CD4-positive, alpha-beta memory T cell (primary cell): ENCODE data around the gene MYOF. TPM values are rescaled to one million over a fixed set of nuclear protein-coding genes. Genes with fewer than 3 reads are reported as not detected.

Source experiments
- CTCF ChIA-PET: fragments of 350-600 bp; sonication (Branson Sonifier 250); formaldehyde crosslinking; loops from one replicate; lab custom pipeline; 2021; ENCODE audit warnings: inconsistent platforms; ENCODE audit not compliant: partially characterized antibody; lab: Charles Lee
- POLR2A ChIA-PET: fragments of 350-600 bp; sonication (Branson Sonifier 250); formaldehyde crosslinking; loops from one replicate; lab custom pipeline; 2021; ENCODE audit not compliant: partially characterized antibody; lab: Charles Lee
- DNase-seq, 5 donors: peaks; one replicate each; pipeline versions ENCODE4 v3.0.0 to v3.0.0-alpha.2; 2020 to 2022; ENCODE audit warnings: mixed read lengths in 1 of 5
- H3K27ac ChIP-seq: one replicate; pipeline ENCODE4 v1.7.0; 2013; ENCODE audit warnings: low read depth, low read length
- H3K27me3 ChIP-seq: 2 replicates; pipeline ENCODE4 v1.7.0; 2013; ENCODE audit warnings: mild to moderate bottlenecking, low read length, moderate library complexity; ENCODE audit not compliant: insufficient read depth
- H3K36me3 ChIP-seq: 2 replicates; pipeline ENCODE4 v1.7.0; 2013; ENCODE audit warnings: mild to moderate bottlenecking, low read length, moderate library complexity; ENCODE audit not compliant: insufficient read depth
- H3K4me1 ChIP-seq: 2 replicates; pipeline ENCODE4 v1.7.0; 2013; ENCODE audit warnings: mild to moderate bottlenecking, low read length, moderate library complexity; ENCODE audit not compliant: insufficient read depth
- H3K4me3 ChIP-seq, 2 donors: one replicate each; pipeline ENCODE4 v1.7.0; 2013; ENCODE audit warnings: low read length in 2 of 2, mild to moderate bottlenecking in 1 of 2
- H3K9me3 ChIP-seq, 2 donors: one replicate each; pipeline ENCODE4 v1.7.0; 2013; ENCODE audit warnings: low read length in 2 of 2, control low read depth in 1 of 2; ENCODE audit not compliant: control insufficient read depth in 1 of 2
- H3K27ac Mint-ChIP-seq, 7 donors: one replicate each; pipeline ENCODE4 v1.8.0; 2020 to 2021; ENCODE audit warnings: mixed read lengths in 7 of 7, mild to moderate bottlenecking in 6 of 7, inconsistent platforms in 3 of 7, moderate library complexity in 3 of 7
- H3K27me3 Mint-ChIP-seq, 2 donors: one replicate each; pipeline ENCODE4 v1.8.0; 2020 to 2021; ENCODE audit warnings: mixed read lengths in 2 of 2
- H3K36me3 Mint-ChIP-seq, 2 donors: one replicate each; pipeline ENCODE4 v1.8.0; 2020 to 2021; ENCODE audit warnings: mixed read lengths in 2 of 2, inconsistent platforms in 1 of 2, mild to moderate bottlenecking in 1 of 2
- H3K4me1 Mint-ChIP-seq, 4 donors: one replicate each; pipeline ENCODE4 v1.8.0; 2020 to 2021; ENCODE audit warnings: mixed read lengths in 4 of 4, mild to moderate bottlenecking in 1 of 4
- H3K4me3 Mint-ChIP-seq, 8 donors: one replicate each; pipeline ENCODE4 v1.8.0; 2020 to 2021; ENCODE audit warnings: mixed read lengths in 8 of 8, mild to moderate bottlenecking in 7 of 8, moderate library complexity in 6 of 8, inconsistent platforms in 3 of 8
- H3K9me3 Mint-ChIP-seq, 8 donors: one replicate each; pipeline ENCODE4 v1.8.0; 2020 to 2021; ENCODE audit warnings: mixed read lengths in 8 of 8, mild to moderate bottlenecking in 5 of 8, inconsistent platforms in 3 of 8, moderate library complexity in 1 of 8
- intact Hi-C: fragments of 100-400 bp; cut with micrococcal nuclease; formaldehyde crosslinking; loops from one replicate; pipeline ENCODE4 v1.15.1; 2023
- polyA plus RNA-seq, 2 donors: library from polyadenylated mRNA; unstranded; fragments of 300-500 nt; fragmentation: Illumina TruSeq; gene quantifications; one replicate each; pipeline ENCODE4 v1.2.3, GENCODE V29; 2021
- total RNA-seq, 2 experiments: library from RNA; stranded (reverse); gene quantifications; one replicate each; pipeline ENCODE4 v1.2.3, GENCODE V29; 2021

The MYOF gene
- total and polyA plus RNA-seq, 4 experiments from 2014 or later = 1.2 to 2.2 TPM; not detected in 2

DNA sequence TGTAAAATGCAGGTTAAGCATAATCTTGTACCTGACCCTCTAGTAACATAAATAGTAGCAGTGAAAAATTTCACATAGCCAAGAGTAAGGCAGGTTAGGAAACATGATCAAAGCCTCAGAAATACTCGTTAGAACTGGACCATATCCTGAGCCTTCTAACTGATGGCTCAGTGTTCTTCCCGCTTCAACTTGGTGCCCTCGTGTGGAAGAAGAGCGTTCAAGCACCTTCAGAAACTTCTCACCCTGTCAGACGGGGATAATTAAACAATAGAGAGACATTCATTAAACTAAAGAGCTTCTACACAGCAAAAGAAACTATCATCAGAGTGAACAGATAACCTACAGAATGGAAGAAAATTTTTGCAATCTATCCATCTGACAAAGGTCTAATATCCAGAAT lies 124.5 kb downstream of the MYOF start:
- Mint-ChIP-seq H3K4me1 (peaks cover 0 to 4% (median 0%) of the 10 kb centered on the region in 4 donors), H3K4me3 (no peak overlapping the region), H3K27me3 (peaks cover 5 to 8% of the 10 kb centered on the region in 2 donors), H3K27ac (no peak overlapping the region), H3K9me3 (no peaks in the 10 kb centered on the region), H3K36me3 (no peaks in the 10 kb centered on the region)
- no peak overlapping the region for H3K27ac ChIP-seq
- H3K36me3 ChIP-seq = no peaks in the 10 kb centered on the region
- ChIA-PET CTCF (interaction anchor here (0.7 to 3.0 kb wide), 16 partner anchors 11 to 511 kb away, joined by 3 to 18 read pairs (median 4); partner anchors contain the start of gene MYOF), POLR2A (no interaction called here)
- H3K4me1 ChIP-seq = no peaks in the 10 kb centered on the region
- intact Hi-C loops = no loop called here
- no peaks in the 10 kb centered on the region for H3K27me3 ChIP-seq
- H3K9me3 ChIP-seq = no peaks in the 10 kb centered on the region
- no peak overlapping the region for H3K4me3 ChIP-seq
- peak in 4 of 5 donors; percentile 11 to 16 (median 13) for DNase-seq

DNA sequence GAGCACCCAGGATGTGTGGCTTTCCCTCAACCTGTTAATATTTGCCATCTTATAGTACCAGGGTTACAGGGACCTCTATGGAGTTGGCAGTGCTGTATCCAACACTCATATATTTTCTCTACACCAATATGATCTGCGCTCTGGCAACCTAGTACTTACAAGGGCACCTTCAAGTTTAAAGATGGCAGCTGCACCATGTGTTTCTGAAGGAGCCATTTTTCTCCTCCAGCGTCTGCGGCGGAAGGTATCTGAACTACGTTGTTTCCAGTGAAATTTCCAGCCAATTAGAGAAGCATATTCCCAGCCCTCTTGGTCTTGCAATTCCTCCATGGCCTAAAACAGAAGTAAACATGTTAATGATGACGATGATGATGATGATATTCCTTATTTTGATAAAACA lies 125.6 kb downstream of the MYOF start:
- H3K9me3 Mint-ChIP-seq = no peaks in the 10 kb centered on the region
- no peak for DNase-seq
- H3K4me3 Mint-ChIP-seq = no peak overlapping the region
- CTCF ChIA-PET = interaction anchor here (0.9 to 3.0 kb wide), 9 partner anchors 9 to 473 kb away, joined by 3 to 18 read pairs (median 4); partner anchors contain the start of gene MYOF
- H3K36me3 Mint-ChIP-seq = no peaks in the 10 kb centered on the region
- Histone ChIP-seq H3K27me3 (no peaks in the 10 kb centered on the region), H3K4me3 (no peak overlapping the region), H3K27ac (no peak overlapping the region), H3K4me1 (no peaks in the 10 kb centered on the region), H3K36me3 (no peaks in the 10 kb centered on the region), H3K9me3 (no peaks in the 10 kb centered on the region)
- intact Hi-C loops = no loop called here
- H3K27me3 Mint-ChIP-seq = peaks cover 5 to 10% of the 10 kb centered on the region in 2 donors
- H3K4me1 Mint-ChIP-seq = peaks cover 0 to 4% (median 0%) of the 10 kb centered on the region in 4 donors
- POLR2A ChIA-PET = no interaction called here
- H3K27ac Mint-ChIP-seq = no peak overlapping the region

DNA sequence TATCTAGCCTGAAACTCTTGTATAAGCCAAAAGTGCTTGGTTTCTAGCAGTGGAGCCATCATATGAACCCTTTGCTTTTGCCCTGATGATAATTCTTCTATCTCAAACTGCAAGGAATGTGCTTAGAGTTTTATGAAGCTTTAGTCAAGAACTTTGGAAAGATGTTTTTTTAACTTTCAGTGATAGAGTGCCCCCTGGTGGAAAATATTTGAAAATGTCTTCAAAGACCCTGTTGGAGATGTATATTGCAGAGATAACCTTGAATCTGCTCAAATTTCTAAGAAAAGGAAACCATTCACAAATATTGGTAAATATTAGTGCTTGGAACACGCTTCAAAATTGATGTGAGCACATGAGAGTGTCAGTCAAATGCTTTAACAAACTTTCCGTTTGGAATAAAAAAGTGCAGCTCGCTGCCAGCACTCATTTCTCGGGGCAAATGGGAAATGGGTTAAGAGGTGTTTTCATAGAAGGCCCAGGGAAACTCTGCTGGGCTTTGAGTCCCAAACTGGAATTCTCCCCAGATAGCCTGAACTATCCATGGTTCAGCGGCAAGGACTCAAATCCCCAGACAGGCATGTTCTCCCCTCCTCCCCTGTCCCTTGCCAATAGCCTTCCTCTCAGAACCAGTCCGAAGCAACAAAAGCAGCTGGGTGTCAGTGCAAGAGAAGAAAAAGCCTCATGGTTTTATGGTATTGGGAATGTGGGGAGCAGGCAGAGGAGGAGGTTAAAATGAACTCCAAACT lies 129.3 kb downstream of the MYOF start:
- peaks cover 7 to 10% of the 10 kb centered on the region in 2 donors for H3K27me3 Mint-ChIP-seq
- Histone ChIP-seq H3K4me1 (no peaks in the 10 kb centered on the region), H3K9me3 (no peaks in the 10 kb centered on the region), H3K27me3 (no peaks in the 10 kb centered on the region), H3K36me3 (no peaks in the 10 kb centered on the region), H3K4me3 (no peak overlapping the region), H3K27ac (no peak overlapping the region)
- H3K4me3 Mint-ChIP-seq = no peak overlapping the region
- no peak overlapping the region for H3K27ac Mint-ChIP-seq
- intact Hi-C loops = loop anchor here (1.0 kb wide), 5 partner anchors 238 to 510 kb away; no protein-coding TSS in a partner anchor
- POLR2A ChIA-PET = interaction anchor here (1.0 to 1.5 kb wide), 2 partner anchors 129 to 237 kb away, joined by 3 to 4 read pairs; partner anchors contain the start of gene MYOF
- peak in 4 of 5 donors; percentile 43 to 46 (median 45) for DNase-seq
- H3K4me1 Mint-ChIP-seq = peaks cover 0 to 3% (median 0%) of the 10 kb centered on the region in 4 donors
- CTCF ChIA-PET = interaction anchor here (0.8 to 4.4 kb wide), 17 partner anchors 10 to 510 kb away, joined by 3 to 38 read pairs (median 4); partner anchors contain the start of gene MYOF
- no peaks in the 10 kb centered on the region for H3K9me3 Mint-ChIP-seq
- no peaks in the 10 kb centered on the region for H3K36me3 Mint-ChIP-seq

DNA sequence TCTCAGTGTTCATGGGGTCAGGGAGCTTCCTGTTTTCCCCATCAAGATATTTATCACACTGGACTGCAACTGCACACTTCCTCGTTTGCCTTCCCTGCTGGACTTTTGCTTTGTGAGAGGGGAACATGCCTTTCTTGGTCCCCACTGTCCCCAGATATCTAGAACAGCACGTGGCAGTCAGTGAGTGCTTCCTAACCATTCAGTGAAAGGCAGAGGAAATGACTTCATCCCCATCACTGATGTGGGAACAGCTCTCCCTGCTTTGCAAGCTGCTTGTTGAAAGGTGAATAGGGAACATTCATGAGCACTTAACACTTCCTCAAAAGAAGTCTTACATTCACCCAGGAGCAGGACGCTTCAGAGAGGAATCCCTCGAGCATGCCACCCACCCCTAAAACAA lies 135.4 kb downstream of the MYOF start:
- no peaks in the 10 kb centered on the region for H3K36me3 ChIP-seq
- POLR2A ChIA-PET = no interaction called here

DNA sequence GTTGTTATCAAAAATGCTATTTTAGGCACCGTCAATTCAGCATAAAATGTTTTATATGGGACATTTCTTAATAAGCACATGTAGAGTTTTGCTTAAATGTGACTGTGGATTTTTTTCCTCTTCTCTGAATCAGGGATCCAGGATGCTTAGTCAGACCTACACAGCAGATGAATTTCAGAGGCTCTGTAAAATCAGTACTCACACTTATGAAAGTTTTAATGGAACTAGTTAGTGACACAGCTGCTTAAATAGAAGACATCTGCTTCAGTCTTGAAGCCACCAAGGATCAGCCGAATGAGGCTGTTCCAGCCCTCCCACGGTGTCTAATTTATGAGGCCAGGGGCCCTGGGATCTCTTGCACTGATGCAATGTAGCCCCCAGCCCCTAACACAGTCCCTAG lies 136.0 kb downstream of the MYOF start:
- no peak overlapping the region for H3K27ac Mint-ChIP-seq
- Histone ChIP-seq H3K36me3 (no peaks in the 10 kb centered on the region), H3K4me1 (no peaks in the 10 kb centered on the region), H3K27me3 (no peaks in the 10 kb centered on the region), H3K27ac (no peak overlapping the region), H3K4me3 (no peak overlapping the region), H3K9me3 (no peaks in the 10 kb centered on the region)
- H3K4me3 Mint-ChIP-seq = no peak overlapping the region
- ChIA-PET CTCF (interaction anchor here (2.2 kb wide), 1 partner anchor 11 kb away, joined by 9 read pairs; no protein-coding TSS in a partner anchor), POLR2A (no interaction called here)
- peaks cover 1 to 8% of the 10 kb centered on the region in 2 donors for H3K27me3 Mint-ChIP-seq
- H3K9me3 Mint-ChIP-seq = no peaks in the 10 kb centered on the region
- DNase-seq = no peak
- intact Hi-C loops = no loop called here
- H3K36me3 Mint-ChIP-seq = no peaks in the 10 kb centered on the region
- peaks cover 0 to 2% (median 0%) of the 10 kb centered on the region in 4 donors for H3K4me1 Mint-ChIP-seq

More for the DNA sequence above, 135.4 kb downstream of the MYOF start:
- DNase-seq = no peak
- Mint-ChIP-seq H3K36me3 (no peaks in the 10 kb centered on the region), H3K4me1 (peaks cover 0 to 2% (median 0%) of the 10 kb centered on the region in 4 donors), H3K9me3 (no peaks in the 10 kb centered on the region), H3K4me3 (no peak overlapping the region), H3K27me3 (peaks cover 1 to 8% of the 10 kb centered on the region in 2 donors), H3K27ac (no peak overlapping the region)
- Histone ChIP-seq H3K4me1 (no peaks in the 10 kb centered on the region), H3K27ac (no peak overlapping the region), H3K27me3 (no peaks in the 10 kb centered on the region), H3K4me3 (no peak overlapping the region), H3K9me3 (no peaks in the 10 kb centered on the region)
- intact Hi-C loops = no loop called here
- CTCF ChIA-PET = interaction anchor here (1.3 to 2.2 kb wide), 2 partner anchors 11 to 460 kb away, joined by 3 to 9 read pairs; no protein-coding TSS in a partner anchor

DNA sequence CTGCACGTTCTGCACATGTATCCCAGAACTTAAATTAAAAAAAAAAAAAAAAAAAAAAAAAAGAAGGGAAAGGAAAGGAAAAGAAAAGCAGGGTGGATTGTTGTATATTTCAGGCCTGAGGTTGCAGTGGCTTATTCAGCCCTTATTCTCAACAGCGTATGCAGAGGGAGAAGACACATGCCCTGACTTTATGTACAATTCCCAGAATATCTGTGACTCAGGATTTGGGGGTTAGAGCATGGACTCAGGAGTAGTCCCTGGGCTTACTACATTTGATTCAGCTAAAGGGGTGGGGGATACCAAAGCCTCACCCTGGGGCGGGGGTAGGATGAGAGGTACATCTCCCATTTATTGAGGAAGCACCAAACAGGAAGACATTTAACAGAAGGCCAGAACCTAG lies 137.4 kb downstream of the MYOF start:
- H3K27me3 ChIP-seq = no peaks in the 10 kb centered on the region
- intact Hi-C loops = no loop called here
- H3K9me3 ChIP-seq = no peaks in the 10 kb centered on the region
- POLR2A ChIA-PET = no interaction called here
- no peak overlapping the region for H3K27ac ChIP-seq
- Mint-ChIP-seq H3K4me1 (peaks cover 0 to 2% (median 0%) of the 10 kb centered on the region in 4 donors), H3K9me3 (no peaks in the 10 kb centered on the region), H3K36me3 (no peaks in the 10 kb centered on the region), H3K27ac (no peak overlapping the region), H3K27me3 (peaks cover 1 to 7% of the 10 kb centered on the region in 2 donors), H3K4me3 (no peak overlapping the region)
- CTCF ChIA-PET = interaction anchor here (0.8 to 1.0 kb wide), 3 partner anchors 13 to 460 kb away, joined by 3 to 4 read pairs (median 3); no protein-coding TSS in a partner anchor
- H3K4me3 ChIP-seq = no peak overlapping the region
- no peaks in the 10 kb centered on the region for H3K36me3 ChIP-seq
- no peaks in the 10 kb centered on the region for H3K4me1 ChIP-seq
- DNase-seq = no peak

DNA sequence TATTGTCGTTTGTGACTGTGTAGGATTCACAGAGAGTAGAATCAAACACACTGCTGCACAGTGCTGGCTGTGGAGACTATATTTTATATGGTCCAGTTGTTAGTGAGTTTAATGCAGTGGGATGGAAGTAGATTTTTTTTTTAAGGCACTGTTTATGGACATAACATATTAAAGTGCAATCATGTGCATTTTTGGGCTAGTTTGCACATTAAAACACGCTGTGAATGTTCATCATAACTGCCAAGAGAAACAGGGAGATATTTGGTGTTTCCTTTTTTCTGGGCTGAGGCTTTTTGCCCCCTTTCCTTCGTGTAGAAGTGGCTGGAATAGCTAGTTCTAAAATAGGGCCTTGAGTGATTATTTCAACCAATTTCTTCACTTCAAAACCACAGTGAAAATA lies 139.2 kb downstream of the MYOF start:
- no peak for DNase-seq
- Mint-ChIP-seq H3K36me3 (no peaks in the 10 kb centered on the region), H3K27ac (no peak overlapping the region), H3K27me3 (peaks cover 1 to 7% of the 10 kb centered on the region in 2 donors), H3K9me3 (no peaks in the 10 kb centered on the region), H3K4me1 (peaks cover 0 to 2% (median 0%) of the 10 kb centered on the region in 4 donors), H3K4me3 (no peak overlapping the region)
- intact Hi-C loops = no loop called here
- Histone ChIP-seq H3K9me3 (no peaks in the 10 kb centered on the region), H3K27me3 (no peaks in the 10 kb centered on the region), H3K36me3 (no peaks in the 10 kb centered on the region), H3K27ac (no peak overlapping the region), H3K4me3 (no peak overlapping the region), H3K4me1 (no peaks in the 10 kb centered on the region)
- CTCF ChIA-PET = no interaction called here
- POLR2A ChIA-PET = no interaction called here
